HCT116 (cell line): ENCODE measurements around the gene YIF1B. TPM values are rescaled to one million over a fixed set of nuclear protein-coding genes. Genes with fewer than 3 reads are reported as not detected.

Source experiments
- ATAC-seq: fragments of 200-7000 bp; cut with Tn5 transposase; 2 replicates; pipeline ENCODE4 v1.9.1; 2020; ENCODE audit warnings: mild to moderate bottlenecking, moderate library complexity
- BruUV-seq: library from RNA; stranded (reverse); fragments of 400-500 nt; replicated peaks from 2 replicates; lab custom pipeline; 2021; lab: Mats Ljungman, UMichigan
- CTCF ChIA-PET: fragments of 300-600 bp; sonication (Branson Sonifier 250); formaldehyde crosslinking; loops from one replicate; lab custom pipeline; 2021; ENCODE audit warnings: antibody characterized with exemption; lab: Charles Lee
- POLR2A ChIA-PET: fragments of 300-600, 350-600 bp; sonication (Branson Sonifier 250); formaldehyde crosslinking; loops from one replicate; lab custom pipeline; 2021; ENCODE audit warnings: antibody characterized with exemption; lab: Charles Lee
- RAD21 ChIA-PET, 2 experiments: fragments of 300-600 bp; sonication (Branson Sonifier 250); formaldehyde crosslinking; loops; one replicate each; lab custom pipeline; 2023; ENCODE audit warnings: low total read pairs in 2 of 2; ENCODE audit not compliant: uncharacterized antibody in 2 of 2, unreplicated experiment in 2 of 2, low non-redundant PET in 1 of 2; lab: Charles Lee
- DNase-seq: peaks from one replicate; pipeline ENCODE4 v3.0.0-alpha.2; 2010; ENCODE audit warnings: low read depth, low spot score
- H2AFZ ChIP-seq: fragments of 200-600 bp; shearing (Covaris generic), sonication (generic); 2 replicates; pipeline ENCODE4 v1.6.1; 2017; ENCODE audit warnings: low read depth, mixed run types, mixed read lengths, antibody characterized with exemption, low read length; ENCODE audit not compliant: poor library complexity, severe bottlenecking
- H3K27ac ChIP-seq: 2 replicates; pipeline ENCODE4 v1.5.1; 2012; ENCODE audit warnings: low read depth, low read length
- H3K27me3 ChIP-seq: fragments of 200-600 bp; sonication (generic); 2 replicates; pipeline ENCODE4 v1.6.1; 2016; ENCODE audit warnings: mixed run types, low read length, mixed read lengths; ENCODE audit not compliant: insufficient read depth
- H3K36me3 ChIP-seq, 2 experiments: fragments of 200-500 bp in 1 of 2; fragments of 200-600 bp in 1 of 2; sonication (Bioruptor generic) in 1 of 2; sonication (generic) in 1 of 2; 2 replicates each; pipeline versions ENCODE4 v1.5.1 to v1.6.1; 2014 to 2016; ENCODE audit warnings: low read length in 2 of 2, inconsistent platforms in 1 of 2, mixed read lengths in 1 of 2, mixed run types in 1 of 2; ENCODE audit not compliant: insufficient read depth in 2 of 2, control insufficient read depth in 1 of 2
- H3K4me1 ChIP-seq, 2 experiments: fragments of 200-600 bp in 1 of 2; sonication (generic) in 1 of 2; 2 replicates each; pipeline versions ENCODE4 v1.5.1 to v1.6.1; 2012 to 2017; ENCODE audit warnings: low read length in 2 of 2, inconsistent platforms in 1 of 2, mild to moderate bottlenecking in 1 of 2, mixed read lengths in 1 of 2, mixed run types in 1 of 2, moderate library complexity in 1 of 2; ENCODE audit not compliant: insufficient read depth in 2 of 2, control insufficient read depth in 1 of 2
- H3K4me2 ChIP-seq: fragments of 200-600 bp; sonication (generic); 2 replicates; pipeline ENCODE4 v1.6.1; 2017; ENCODE audit warnings: mixed run types, low read length, mixed read lengths
- H3K4me3 ChIP-seq, 2 experiments: fragments of 200-600 bp in 1 of 2; sonication (generic) in 1 of 2; replicated peaks in 1 of 2; 2 replicates each; pipeline ENCODE4 v1.5.1; 2011 to 2016; ENCODE audit warnings: low read length in 2 of 2, control low read depth in 1 of 2, low read depth in 1 of 2, mild to moderate bottlenecking in 1 of 2, mixed read lengths in 1 of 2, mixed run types in 1 of 2
- H3K79me2 ChIP-seq: fragments of 200-600 bp; sonication (generic); 2 replicates; pipeline ENCODE4 v1.6.1; 2017; ENCODE audit warnings: mild to moderate bottlenecking, mixed run types, low read length, moderate library complexity, mixed read lengths; ENCODE audit not compliant: insufficient read depth
- H3K9ac ChIP-seq: fragments of 200-600 bp; sonication (generic); 2 replicates; pipeline ENCODE4 v1.6.1; 2016; ENCODE audit warnings: low read length, mixed read lengths
- H3K9me2 ChIP-seq: fragments of 200-600 bp; sonication (generic), shearing (Covaris generic); 2 replicates; pipeline ENCODE4 v1.6.1; 2017; ENCODE audit warnings: mixed run types, mild to moderate bottlenecking, moderate library complexity; ENCODE audit not compliant: insufficient read depth
- H3K9me3 ChIP-seq, 2 experiments: fragments of 200-500 bp in 1 of 2; fragments of 200-600 bp in 1 of 2; sonication (Bioruptor generic) in 1 of 2; sonication (generic) in 1 of 2; 2 replicates each; pipeline ENCODE4 v1.6.1; 2014 to 2017; ENCODE audit warnings: low read length in 2 of 2, mixed read lengths in 2 of 2, inconsistent platforms in 1 of 2, low read depth in 1 of 2, mild to moderate bottlenecking in 1 of 2, mixed run types in 1 of 2, moderate library complexity in 1 of 2; ENCODE audit not compliant: control insufficient read depth in 1 of 2, insufficient read depth in 1 of 2
- H4K20me1 ChIP-seq: fragments of 200-600 bp; sonication (generic), shearing (Covaris generic); 2 replicates; pipeline ENCODE4 v1.6.1; 2017; ENCODE audit warnings: mixed run types, mild to moderate bottlenecking, moderate library complexity; ENCODE audit not compliant: insufficient read depth
- FOSL1 ChIP-seq: IDR thresholded peaks from 2 replicates; pipeline ENCODE4 v1.6.1; 2012; ENCODE audit warnings: low read depth
- JUND ChIP-seq: IDR thresholded peaks from 2 replicates; pipeline ENCODE4 v1.6.1; 2012
- TCF7L2 ChIP-seq: IDR thresholded peaks from 2 replicates; pipeline ENCODE4 v1.7.0; 2011; ENCODE audit warnings: borderline replicate concordance, inconsistent platforms; ENCODE audit not compliant: insufficient read depth, insufficient read length; ENCODE audit errors: extremely low read depth
- YY1 ChIP-seq: IDR thresholded peaks from 2 replicates; pipeline ENCODE4 v1.6.1; 2011; ENCODE audit warnings: low read length, low read depth, moderate library complexity, mild to moderate bottlenecking; ENCODE audit not compliant: insufficient replicate concordance; ENCODE audit errors: extremely low read depth
- intact Hi-C: fragments of 100-400 bp; cut with micrococcal nuclease; formaldehyde crosslinking; loops from 2 replicates; pipeline ENCODE4 v1.10.0; 2022
- total RNA-seq: library from RNA; stranded (reverse); gene quantifications from one replicate; pipeline ENCODE4 v1.2.1, GENCODE V29; 2021; ENCODE audit not compliant: unreplicated experiment
- TF ChIP-seq, protein P1 (sequence below): IDR thresholded peaks from 2 replicates; pipeline ENCODE4 v1.6.1; 2012; ENCODE audit warnings: low read depth
- TF ChIP-seq, protein P2 (sequence below): IDR thresholded peaks from 2 replicates; pipeline ENCODE4 v1.6.1; 2012

Gene YIF1B
- total RNA-seq, 1 experiment from 2014 or later: 67.5 TPM

DNA sequence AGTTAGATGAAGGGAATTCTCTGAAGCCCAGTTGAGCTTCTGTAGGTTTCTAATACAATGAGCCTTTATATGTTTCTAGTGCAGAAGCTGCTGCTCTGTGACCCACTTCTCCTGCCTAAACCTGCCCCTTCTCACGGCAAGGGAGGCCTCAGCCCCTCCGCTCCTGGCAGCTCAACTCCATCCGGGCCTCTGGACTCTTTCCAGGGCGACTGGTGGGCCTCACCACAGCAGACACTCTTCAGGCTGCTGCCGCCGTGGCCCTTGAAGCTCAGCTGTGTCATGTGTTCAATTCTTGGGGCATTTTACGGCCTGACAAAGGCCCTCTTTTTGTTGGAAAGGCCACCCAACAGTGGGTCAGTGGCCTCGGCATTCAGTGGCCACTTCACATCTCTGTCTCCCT, 21.7 kb downstream of the YIF1B start:
- intact Hi-C loops: no loop called here
- Histone ChIP-seq H3K4me1 (peaks cover 16 to 19% of the 10 kb centered on the region in 2 experiments), H4K20me1 (no peaks in the 10 kb centered on the region), H3K9me2 (no peaks in the 10 kb centered on the region), H3K9ac (no peak overlapping the region), H3K4me2 (no peak overlapping the region), H3K36me3 (peaks cover 18 to 36% of the 10 kb centered on the region in 2 experiments), H2AFZ (no peak overlapping the region), H3K27ac (no peak overlapping the region), H3K9me3 (no peaks in the 10 kb centered on the region), H3K79me2 (no peaks in the 10 kb centered on the region), H3K4me3 (no peak overlapping the region), H3K27me3 (no peaks in the 10 kb centered on the region)
- DNase-seq (no peak), ATAC-seq (no peak)
- RAD21 ChIA-PET: interaction anchor here in 1 of 2 experiments (0.6 kb wide), 1 partner anchor 31 kb away, joined by 3 read pairs; no protein-coding TSS in a partner anchor
- no TSS peak for BruUV-seq
- TF ChIP-seq, protein P1, sequence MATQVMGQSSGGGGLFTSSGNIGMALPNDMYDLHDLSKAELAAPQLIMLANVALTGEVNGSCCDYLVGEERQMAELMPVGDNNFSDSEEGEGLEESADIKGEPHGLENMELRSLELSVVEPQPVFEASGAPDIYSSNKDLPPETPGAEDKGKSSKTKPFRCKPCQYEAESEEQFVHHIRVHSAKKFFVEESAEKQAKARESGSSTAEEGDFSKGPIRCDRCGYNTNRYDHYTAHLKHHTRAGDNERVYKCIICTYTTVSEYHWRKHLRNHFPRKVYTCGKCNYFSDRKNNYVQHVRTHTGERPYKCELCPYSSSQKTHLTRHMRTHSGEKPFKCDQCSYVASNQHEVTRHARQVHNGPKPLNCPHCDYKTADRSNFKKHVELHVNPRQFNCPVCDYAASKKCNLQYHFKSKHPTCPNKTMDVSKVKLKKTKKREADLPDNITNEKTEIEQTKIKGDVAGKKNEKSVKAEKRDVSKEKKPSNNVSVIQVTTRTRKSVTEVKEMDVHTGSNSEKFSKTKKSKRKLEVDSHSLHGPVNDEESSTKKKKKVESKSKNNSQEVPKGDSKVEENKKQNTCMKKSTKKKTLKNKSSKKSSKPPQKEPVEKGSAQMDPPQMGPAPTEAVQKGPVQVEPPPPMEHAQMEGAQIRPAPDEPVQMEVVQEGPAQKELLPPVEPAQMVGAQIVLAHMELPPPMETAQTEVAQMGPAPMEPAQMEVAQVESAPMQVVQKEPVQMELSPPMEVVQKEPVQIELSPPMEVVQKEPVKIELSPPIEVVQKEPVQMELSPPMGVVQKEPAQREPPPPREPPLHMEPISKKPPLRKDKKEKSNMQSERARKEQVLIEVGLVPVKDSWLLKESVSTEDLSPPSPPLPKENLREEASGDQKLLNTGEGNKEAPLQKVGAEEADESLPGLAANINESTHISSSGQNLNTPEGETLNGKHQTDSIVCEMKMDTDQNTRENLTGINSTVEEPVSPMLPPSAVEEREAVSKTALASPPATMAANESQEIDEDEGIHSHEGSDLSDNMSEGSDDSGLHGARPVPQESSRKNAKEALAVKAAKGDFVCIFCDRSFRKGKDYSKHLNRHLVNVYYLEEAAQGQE: no peak
- TF ChIP-seq, protein P2, sequence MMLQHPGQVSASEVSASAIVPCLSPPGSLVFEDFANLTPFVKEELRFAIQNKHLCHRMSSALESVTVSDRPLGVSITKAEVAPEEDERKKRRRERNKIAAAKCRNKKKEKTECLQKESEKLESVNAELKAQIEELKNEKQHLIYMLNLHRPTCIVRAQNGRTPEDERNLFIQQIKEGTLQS: no peak
- POLR2A ChIA-PET: no interaction called here
- CTCF ChIA-PET: no interaction called here

DNA sequence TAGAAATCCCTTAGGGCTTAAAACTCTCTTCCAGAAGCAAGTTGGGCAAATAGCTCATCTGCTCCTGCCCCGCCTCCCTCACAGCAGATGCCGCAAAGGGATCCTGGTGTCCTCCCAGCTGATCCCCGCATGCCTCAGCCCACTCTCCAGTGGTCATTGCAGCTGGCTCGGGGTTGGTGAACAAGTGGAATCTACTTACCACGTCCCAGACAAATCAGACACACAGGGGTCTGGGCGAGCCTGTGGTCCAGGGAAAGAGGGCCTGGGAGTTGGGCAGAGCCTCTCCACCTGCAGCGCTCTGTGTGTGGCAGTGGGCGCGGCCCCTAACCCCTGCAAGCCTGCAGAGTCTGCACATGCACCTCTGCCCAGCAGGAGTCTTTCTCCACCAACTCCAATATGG, 22.5 kb downstream of the YIF1B start:
- H3K4me2 ChIP-seq: no peak overlapping the region
- H3K4me1 ChIP-seq: peaks cover 8 to 11% of the 10 kb centered on the region in 2 experiments
- intact Hi-C loops: no loop called here
- TF ChIP-seq TCF7L2 (no peak), FOSL1 (no peak), YY1 (no peak), JUND (no peak)
- peaks cover 24 to 44% of the 10 kb centered on the region in 2 experiments for H3K36me3 ChIP-seq
- no peak for ATAC-seq
- H4K20me1 ChIP-seq: no peaks in the 10 kb centered on the region
- H3K9me3 ChIP-seq: no peaks in the 10 kb centered on the region
- no peak for DNase-seq
- H3K9me2 ChIP-seq: no peaks in the 10 kb centered on the region
- POLR2A ChIA-PET: no interaction called here
- peaks cover 5% of the 10 kb centered on the region for H3K79me2 ChIP-seq
- H3K9ac ChIP-seq: no peak overlapping the region
- no peak overlapping the region for H3K4me3 ChIP-seq
- H3K27ac ChIP-seq: no peak overlapping the region
- RAD21 ChIA-PET: no interaction called here
- CTCF ChIA-PET: no interaction called here
- no TSS peak for BruUV-seq
- no peaks in the 10 kb centered on the region for H3K27me3 ChIP-seq
- H2AFZ ChIP-seq: no peak overlapping the region
